Sigmoid colon (tissue), 7 donors: ENCODE measurements around the gene NRSN2. TPM values are rescaled to one million over a fixed set of nuclear protein-coding genes. Genes with fewer than 3 reads are reported as not detected.

Source experiments
- DNase-seq: peaks from one replicate; pipeline ENCODE4 v3.0.0-alpha.2; 2019
- H3K27ac ChIP-seq, 4 donors: fragments of 200-600 bp; sonication (generic); one replicate each; pipeline ENCODE4 v1.5.1; 2016 to 2019; ENCODE audit warnings: mild to moderate bottlenecking in 1 of 4
- H3K27me3 ChIP-seq, 3 donors: fragments of 200-600 bp; sonication (generic); one replicate each; pipeline ENCODE4 v1.5.1; 2019; ENCODE audit warnings: mild to moderate bottlenecking in 1 of 3
- H3K36me3 ChIP-seq, 4 donors: fragments of 200-600 bp; sonication (generic); one replicate each; pipeline ENCODE4 v1.5.1; 2016 to 2019
- H3K4me1 ChIP-seq, 4 donors: fragments of 200-600 bp; sonication (generic); one replicate each; pipeline ENCODE4 v1.5.1; 2017 to 2019
- H3K4me3 ChIP-seq, 4 donors: fragments of 200-600 bp; sonication (generic); one replicate each; pipeline ENCODE4 v1.5.1; 2017 to 2019; ENCODE audit warnings: mild to moderate bottlenecking in 2 of 4, moderate library complexity in 1 of 4
- H3K9me3 ChIP-seq, 4 donors: fragments of 200-600 bp in 3 of 4; sonication (generic) in 3 of 4; one replicate each; pipeline versions ENCODE4 v1.5.1 to v1.6.1; 2013 to 2019
- EP300 ChIP-seq, 4 donors: sonication (generic); formaldehyde crosslinking; IDR thresholded peaks; one replicate each; pipeline ENCODE4 v1.6.1; 2017; ENCODE audit warnings: antibody characterized with exemption in 4 of 4
- POLR2A ChIP-seq, 2 donors: fragments of 450-650 bp; IDR thresholded peaks; one replicate each; pipeline ENCODE4 v1.6.1; 2016; ENCODE audit warnings: antibody characterized with exemption in 2 of 2, mild to moderate bottlenecking in 2 of 2, moderate library complexity in 2 of 2
- POLR2AphosphoS5 ChIP-seq, 4 donors: sonication (generic); formaldehyde crosslinking; IDR thresholded peaks; one replicate each; pipeline ENCODE4 v1.6.1; 2017; ENCODE audit warnings: antibody characterized with exemption in 4 of 4
- WGBS, 2 donors: extraction: QIAGEN DNeasy Blood & Tissue Kit; methylation state at CpG; one replicate each; pipeline ENCODE4 v1.1.7; 2013; 5-methylcytosine and 5-hydroxymethylcytosine counted together
- intact Hi-C: fragments of 100-400 bp; cut with DNase I; formaldehyde crosslinking; loops from one replicate; pipeline ENCODE4 v1.15.1; 2023
- polyA plus RNA-seq, 3 donors: library from polyadenylated mRNA; stranded (reverse); fragments of 200-250 nt; gene quantifications; one replicate each; pipeline ENCODE4 v1.2.3, GENCODE V29; 2013
- total RNA-seq, 4 donors: library from RNA; depleted of rRNA; stranded (reverse); fragments of >200 nt; gene quantifications; one replicate each; pipeline ENCODE4 v1.1.0, GENCODE V29; 2016
- TF ChIP-seq, protein P1 (sequence below), 4 experiments: fragments of 450-650 bp in 3 of 4; fragments of 200-600 bp in 1 of 4; IDR thresholded peaks; one replicate each; pipeline ENCODE4 v1.5.1; 2016 to 2019; ENCODE audit warnings: antibody characterized with exemption in 4 of 4, mild to moderate bottlenecking in 3 of 4, moderate library complexity in 2 of 4
- donor health status: healthy with polysubstance abuse.
- donor health status: Bipolar disorder and iron deficiency.
- donor health status: healthy.

The NRSN2 gene
- total and polyA plus RNA-seq, 7 donors, result 2.3 to 34.3 (median 23.2) TPM

GRCh38 chr20:378961-379336 is 32.0 kb downstream of the NRSN2 start:
- Histone ChIP-seq H3K27ac (no peak overlapping the region), H3K4me1 (peaks cover 0 to 18% (median 15%) of the 10 kb centered on the region in 4 donors), H3K4me3 (no peak overlapping the region), H3K9me3 (no peaks in the 10 kb centered on the region), H3K27me3 (peaks cover 10 to 44% (median 36%) of the 10 kb centered on the region in 3 donors), H3K36me3 (no peaks in the 10 kb centered on the region)
- intact Hi-C loops, result no loop called here
- no peak for DNase-seq
- TF ChIP-seq EP300 (IDR thresholded peaks at IDR 0.05), result no peak
- 74 to 87% methylated on average over 5 of the region's 5 CpGs for WGBS, 2 donors

GRCh38 chr20:380763-381580 is 34.1 kb downstream of the NRSN2 start:
- H3K4me3 ChIP-seq, result peak overlapping the region; percentile 29 to 65 (median 56)
- peaks cover 0 to 18% (median 15%) of the 10 kb centered on the region in 4 donors for H3K4me1 ChIP-seq
- H3K9me3 ChIP-seq, result no peaks in the 10 kb centered on the region
- no peaks in the 10 kb centered on the region for H3K36me3 ChIP-seq
- intact Hi-C loops, result no loop called here
- peaks cover 10 to 44% (median 36%) of the 10 kb centered on the region in 3 donors for H3K27me3 ChIP-seq
- no peak for TF ChIP-seq POLR2AphosphoS5 (IDR thresholded peaks at IDR 0.05)
- no peak for TF ChIP-seq EP300 (IDR thresholded peaks at IDR 0.05)
- TF ChIP-seq POLR2A (IDR thresholded peaks at IDR 0.05), result no peak
- TF ChIP-seq, protein P1, sequence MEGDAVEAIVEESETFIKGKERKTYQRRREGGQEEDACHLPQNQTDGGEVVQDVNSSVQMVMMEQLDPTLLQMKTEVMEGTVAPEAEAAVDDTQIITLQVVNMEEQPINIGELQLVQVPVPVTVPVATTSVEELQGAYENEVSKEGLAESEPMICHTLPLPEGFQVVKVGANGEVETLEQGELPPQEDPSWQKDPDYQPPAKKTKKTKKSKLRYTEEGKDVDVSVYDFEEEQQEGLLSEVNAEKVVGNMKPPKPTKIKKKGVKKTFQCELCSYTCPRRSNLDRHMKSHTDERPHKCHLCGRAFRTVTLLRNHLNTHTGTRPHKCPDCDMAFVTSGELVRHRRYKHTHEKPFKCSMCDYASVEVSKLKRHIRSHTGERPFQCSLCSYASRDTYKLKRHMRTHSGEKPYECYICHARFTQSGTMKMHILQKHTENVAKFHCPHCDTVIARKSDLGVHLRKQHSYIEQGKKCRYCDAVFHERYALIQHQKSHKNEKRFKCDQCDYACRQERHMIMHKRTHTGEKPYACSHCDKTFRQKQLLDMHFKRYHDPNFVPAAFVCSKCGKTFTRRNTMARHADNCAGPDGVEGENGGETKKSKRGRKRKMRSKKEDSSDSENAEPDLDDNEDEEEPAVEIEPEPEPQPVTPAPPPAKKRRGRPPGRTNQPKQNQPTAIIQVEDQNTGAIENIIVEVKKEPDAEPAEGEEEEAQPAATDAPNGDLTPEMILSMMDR (IDR thresholded peaks at IDR 0.05), result no peak
- WGBS, 2 donors, result 0 to 1% methylated on average over 93 of the region's 93 CpGs
- peak; percentile 71 for DNase-seq
- H3K27ac ChIP-seq, result peak overlapping the region in 3 of 4 donors; percentile 26 to 51 (median 37)

DNA sequence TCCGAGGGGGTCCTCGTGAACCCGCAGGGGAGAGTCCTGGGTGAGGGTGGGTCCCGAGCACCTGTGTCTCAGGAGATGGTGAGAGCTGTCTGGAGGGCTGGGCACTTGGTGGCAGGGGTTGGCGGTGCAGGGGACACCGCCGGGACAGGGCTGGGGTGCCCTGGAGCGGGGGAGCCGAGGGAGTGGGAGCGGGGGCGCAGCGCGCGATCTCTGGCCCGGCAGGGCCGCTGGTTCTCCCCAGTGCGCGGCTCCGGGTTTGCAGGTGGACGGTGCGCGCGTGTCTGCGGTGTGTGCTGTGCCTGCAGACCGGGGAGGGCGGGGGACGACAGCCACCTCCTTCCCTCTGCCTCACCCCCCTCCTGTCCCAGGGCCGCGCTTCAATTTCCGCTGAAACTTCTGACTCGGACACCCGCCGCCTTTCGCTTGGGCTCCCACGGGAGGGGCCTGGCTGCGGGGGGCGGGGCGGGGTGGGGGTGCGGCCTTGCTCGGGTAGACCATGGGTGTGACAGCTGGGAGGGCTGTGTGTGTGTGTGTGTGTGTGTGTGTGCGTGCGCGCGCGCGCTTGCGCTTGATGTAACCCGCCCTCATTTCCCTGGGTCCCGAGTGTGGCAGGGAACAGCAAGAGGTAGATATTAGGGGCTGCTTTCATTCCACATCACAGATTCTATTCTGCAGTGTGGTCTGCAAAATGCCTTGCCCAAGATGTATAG is 34.8 kb downstream of the NRSN2 start:
- 1% methylated on average over 49 of the region's 49 CpGs for WGBS, 2 donors
- Histone ChIP-seq H3K4me1 (peaks cover 0 to 18% (median 15%) of the 10 kb centered on the region in 4 donors), H3K27me3 (peaks cover 10 to 44% (median 36%) of the 10 kb centered on the region in 3 donors), H3K36me3 (no peaks in the 10 kb centered on the region), H3K9me3 (no peaks in the 10 kb centered on the region), H3K4me3 (peak overlapping the region; percentile 29 to 65 (median 56)), H3K27ac (peak overlapping the region in 3 of 4 donors; percentile 26 to 51 (median 37))
- intact Hi-C loops, result no loop called here
- peak; percentile 83 for DNase-seq
- TF ChIP-seq, protein P1 (IDR thresholded peaks at IDR 0.05), result no peak
- TF ChIP-seq POLR2A (IDR thresholded peaks at IDR 0.05) (no peak), POLR2AphosphoS5 (IDR thresholded peaks at IDR 0.05) (no peak), EP300 (IDR thresholded peaks at IDR 0.05) (no peak)

GRCh38 chr20:382291-383115 is 35.6 kb downstream of the NRSN2 start:
- H3K4me1 ChIP-seq, result peaks cover 0 to 18% (median 15%) of the 10 kb centered on the region in 4 donors
- WGBS, 2 donors, result 65 to 72% methylated on average over 8 of the region's 8 CpGs
- no peak for DNase-seq
- no peak for TF ChIP-seq POLR2A (IDR thresholded peaks at IDR 0.05)
- TF ChIP-seq, protein P1 (IDR thresholded peaks at IDR 0.05), result no peak
- no peak for TF ChIP-seq POLR2AphosphoS5 (IDR thresholded peaks at IDR 0.05)
- no peak for TF ChIP-seq EP300 (IDR thresholded peaks at IDR 0.05)
- H3K9me3 ChIP-seq, result no peaks in the 10 kb centered on the region
- H3K4me3 ChIP-seq, result peak overlapping the region in 1 of 4 donors; percentile 63
- no peak overlapping the region for H3K27ac ChIP-seq
- peaks cover 10 to 44% (median 36%) of the 10 kb centered on the region in 3 donors for H3K27me3 ChIP-seq
- intact Hi-C loops, result no loop called here
- no peaks in the 10 kb centered on the region for H3K36me3 ChIP-seq
